ENCODE results near the gene TPI1.

DNA sequence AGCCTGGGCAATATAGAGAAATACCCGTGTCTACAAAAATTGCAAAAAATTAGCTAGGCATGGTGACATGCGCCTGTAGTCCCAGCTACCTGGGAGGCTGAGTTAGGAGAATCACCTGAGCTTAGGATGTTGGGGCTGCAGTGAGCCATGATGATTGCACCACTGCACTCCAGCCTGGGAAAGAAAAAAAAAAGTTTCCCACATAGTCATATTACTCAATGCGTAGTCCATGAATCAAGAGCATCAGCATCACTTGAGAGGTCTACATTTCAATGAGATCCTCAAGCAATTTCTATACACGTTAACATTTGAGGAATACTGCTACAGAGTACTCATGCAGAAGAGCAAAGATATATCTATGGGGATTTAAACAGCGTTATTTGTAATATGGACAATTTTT is 32.1 kb downstream of the TPI1 start:
- TF ChIP-seq, protein P1, sequence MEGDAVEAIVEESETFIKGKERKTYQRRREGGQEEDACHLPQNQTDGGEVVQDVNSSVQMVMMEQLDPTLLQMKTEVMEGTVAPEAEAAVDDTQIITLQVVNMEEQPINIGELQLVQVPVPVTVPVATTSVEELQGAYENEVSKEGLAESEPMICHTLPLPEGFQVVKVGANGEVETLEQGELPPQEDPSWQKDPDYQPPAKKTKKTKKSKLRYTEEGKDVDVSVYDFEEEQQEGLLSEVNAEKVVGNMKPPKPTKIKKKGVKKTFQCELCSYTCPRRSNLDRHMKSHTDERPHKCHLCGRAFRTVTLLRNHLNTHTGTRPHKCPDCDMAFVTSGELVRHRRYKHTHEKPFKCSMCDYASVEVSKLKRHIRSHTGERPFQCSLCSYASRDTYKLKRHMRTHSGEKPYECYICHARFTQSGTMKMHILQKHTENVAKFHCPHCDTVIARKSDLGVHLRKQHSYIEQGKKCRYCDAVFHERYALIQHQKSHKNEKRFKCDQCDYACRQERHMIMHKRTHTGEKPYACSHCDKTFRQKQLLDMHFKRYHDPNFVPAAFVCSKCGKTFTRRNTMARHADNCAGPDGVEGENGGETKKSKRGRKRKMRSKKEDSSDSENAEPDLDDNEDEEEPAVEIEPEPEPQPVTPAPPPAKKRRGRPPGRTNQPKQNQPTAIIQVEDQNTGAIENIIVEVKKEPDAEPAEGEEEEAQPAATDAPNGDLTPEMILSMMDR (IDR thresholded peaks at IDR 0.05; ENCODE audit: insufficient read depth, low read depth, low read length): no peak
- TF ChIP-seq EZH2 (IDR thresholded peaks at IDR 0.05; ENCODE audit: insufficient read depth, low read length): no peak

Data from astrocyte (in vitro differentiated cells and primary cell).